Measurements from ENCODE around the gene FOXP1.
A peak's percentile ranks its signal among the peaks of the same experiment; 100 is the strongest.

FOXP1 gene

DNA sequence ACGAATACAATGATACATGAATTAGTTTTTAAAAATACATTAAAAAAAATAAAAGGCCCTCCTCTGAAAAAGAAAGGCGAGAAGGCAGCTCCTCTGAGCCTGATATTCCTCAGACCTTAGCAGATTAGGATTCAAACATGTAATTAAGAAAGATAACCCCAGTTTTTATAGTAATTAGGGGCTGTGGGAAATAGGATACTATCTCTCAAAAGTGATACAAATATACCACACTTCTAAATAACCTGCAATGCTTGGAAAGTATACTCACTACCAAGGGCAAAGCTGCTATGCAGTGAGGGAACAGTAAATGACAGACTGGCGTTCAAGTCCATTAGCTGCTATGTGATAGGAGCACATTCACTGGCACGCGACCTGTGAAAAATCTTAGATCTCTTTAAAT lies 445.1 kb downstream of the FOXP1 start:
- DNase-seq (ENCODE audit: extremely low read depth in 1 of 2, low read depth in 1 of 2) = no peak

DNA sequence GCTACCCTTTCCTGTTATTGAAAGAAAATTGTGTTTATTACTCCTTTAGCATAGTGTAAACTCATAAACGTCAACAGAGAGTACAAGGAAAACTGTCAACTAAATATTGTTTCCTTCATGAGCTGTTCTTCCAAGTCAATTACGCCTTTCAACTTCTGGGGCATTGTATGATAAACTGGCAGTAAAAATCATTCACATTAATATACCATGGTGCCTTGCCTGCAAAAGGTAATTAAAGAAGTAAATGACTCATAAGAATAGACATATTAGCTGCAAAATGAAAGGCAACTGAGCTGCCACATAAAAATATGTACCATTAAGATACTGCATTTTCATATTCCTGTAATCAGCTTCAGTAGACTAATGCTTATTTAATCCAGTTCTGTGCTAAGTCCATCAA lies 447.3 kb downstream of the FOXP1 start:
- no peak for DNase-seq (ENCODE audit: extremely low read depth in 1 of 2, low read depth in 1 of 2)

DNA sequence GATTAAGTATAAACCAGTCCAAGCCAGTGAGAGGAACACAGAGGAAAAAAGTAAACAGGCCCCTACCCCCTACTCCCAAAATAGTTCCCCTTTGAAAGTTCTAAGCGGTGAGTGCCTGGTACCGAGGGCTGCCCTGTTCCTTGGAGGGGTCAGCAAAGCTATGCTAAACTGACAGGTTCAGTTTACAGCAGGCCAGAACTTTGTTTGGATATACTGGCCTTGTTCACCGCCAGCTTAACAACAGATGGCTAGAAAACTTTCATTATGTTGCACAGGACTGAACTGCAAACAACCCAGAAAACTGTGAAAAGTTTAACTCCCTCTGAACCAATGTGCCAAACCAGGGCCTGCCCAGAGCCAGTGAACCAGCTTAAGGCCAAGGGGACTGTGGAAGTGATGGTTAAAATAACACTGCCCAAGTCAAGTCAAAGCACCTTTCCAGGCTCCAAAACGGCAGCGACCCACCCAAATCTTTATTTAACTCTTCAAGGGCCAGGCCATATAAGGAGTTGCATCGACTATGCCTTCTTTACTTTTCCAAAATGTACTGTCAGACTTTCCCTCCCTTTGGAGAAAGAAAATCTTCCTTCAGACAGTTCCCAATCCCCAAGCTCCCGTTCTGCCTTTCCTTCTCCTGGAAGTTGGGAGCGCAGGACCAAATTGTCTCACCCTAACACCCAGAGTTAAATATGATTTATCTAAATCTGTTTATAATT lies 448.0 kb downstream of the FOXP1 start:
- no peak for DNase-seq (ENCODE audit: extremely low read depth in 1 of 2, low read depth in 1 of 2)

DNA sequence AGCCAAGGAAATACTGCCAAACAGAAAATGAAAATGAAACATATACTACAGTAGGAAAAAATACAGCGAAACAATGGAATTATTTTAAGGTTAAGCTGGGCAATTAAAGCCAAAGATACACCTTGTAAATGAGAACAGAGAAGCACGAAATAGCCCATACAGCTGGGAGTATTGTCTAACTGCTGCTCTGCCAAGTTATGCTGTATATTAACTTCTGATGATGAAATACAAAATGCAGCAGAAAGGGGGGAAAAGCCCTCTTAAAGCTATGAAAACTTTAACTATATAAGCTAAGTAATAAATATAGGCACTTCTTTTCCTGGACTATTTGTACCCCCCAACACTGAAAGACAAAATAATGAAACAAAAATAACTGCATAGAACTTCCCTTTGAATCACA lies 449.0 kb downstream of the FOXP1 start:
- no peak for DNase-seq (ENCODE audit: extremely low read depth in 1 of 2, low read depth in 1 of 2)

DNA sequence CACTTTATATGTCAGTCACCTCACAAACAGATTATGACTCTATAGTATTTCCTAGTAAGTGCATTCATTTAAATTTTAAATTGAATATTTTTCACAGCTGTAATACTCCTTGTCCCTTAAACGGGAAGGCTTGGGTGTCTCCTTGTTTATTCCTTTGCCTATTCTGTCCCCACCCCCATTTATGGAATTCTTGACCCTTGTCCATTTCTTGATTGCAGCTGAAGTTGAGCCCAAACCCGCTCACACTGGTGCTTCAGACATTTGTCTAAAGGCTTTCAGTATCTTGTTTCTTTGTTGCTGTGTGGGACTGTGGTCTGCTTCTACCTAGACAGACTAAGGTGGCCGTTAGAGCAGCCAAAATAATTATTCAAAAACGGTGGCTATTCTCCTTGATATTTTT lies 449.7 kb downstream of the FOXP1 start:
- DNase-seq (ENCODE audit: extremely low read depth in 1 of 2, low read depth in 1 of 2) = no peak

DNA sequence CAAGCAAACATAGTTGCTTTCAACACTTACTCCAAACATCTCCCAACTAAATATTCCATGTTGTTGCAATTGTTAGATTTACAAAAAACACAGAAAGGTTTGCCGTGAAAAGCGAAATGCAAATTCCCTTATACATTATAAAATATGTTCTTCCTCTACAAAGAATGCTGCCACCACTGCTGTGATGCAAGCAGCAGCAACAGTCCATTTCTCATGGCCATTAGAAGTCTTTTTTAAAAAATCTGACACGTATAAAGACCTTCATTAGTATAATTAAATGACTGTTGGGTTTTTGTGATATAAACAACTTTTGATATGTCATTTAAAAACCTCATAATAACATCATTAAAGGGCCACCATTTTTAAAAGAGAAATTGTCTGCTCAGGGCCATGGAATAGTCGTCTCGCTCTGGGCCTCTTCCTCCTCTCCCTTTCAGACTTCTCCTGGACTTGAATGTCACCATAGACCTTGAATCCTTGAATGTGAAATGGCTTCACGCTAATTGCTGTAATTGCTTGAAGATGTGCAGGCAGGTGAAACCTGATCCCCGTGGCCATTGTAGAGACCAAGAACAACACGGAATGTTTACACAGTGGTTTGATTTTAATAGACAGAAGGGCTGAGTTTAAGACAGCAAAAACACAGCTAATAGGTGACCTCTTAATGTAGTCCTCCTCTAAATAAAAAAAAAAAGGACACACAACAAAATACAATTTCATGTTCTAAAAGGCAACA lies 450.4 kb downstream of the FOXP1 start:
- DNase-seq (ENCODE audit: extremely low read depth in 1 of 2, low read depth in 1 of 2) = no peak

DNA sequence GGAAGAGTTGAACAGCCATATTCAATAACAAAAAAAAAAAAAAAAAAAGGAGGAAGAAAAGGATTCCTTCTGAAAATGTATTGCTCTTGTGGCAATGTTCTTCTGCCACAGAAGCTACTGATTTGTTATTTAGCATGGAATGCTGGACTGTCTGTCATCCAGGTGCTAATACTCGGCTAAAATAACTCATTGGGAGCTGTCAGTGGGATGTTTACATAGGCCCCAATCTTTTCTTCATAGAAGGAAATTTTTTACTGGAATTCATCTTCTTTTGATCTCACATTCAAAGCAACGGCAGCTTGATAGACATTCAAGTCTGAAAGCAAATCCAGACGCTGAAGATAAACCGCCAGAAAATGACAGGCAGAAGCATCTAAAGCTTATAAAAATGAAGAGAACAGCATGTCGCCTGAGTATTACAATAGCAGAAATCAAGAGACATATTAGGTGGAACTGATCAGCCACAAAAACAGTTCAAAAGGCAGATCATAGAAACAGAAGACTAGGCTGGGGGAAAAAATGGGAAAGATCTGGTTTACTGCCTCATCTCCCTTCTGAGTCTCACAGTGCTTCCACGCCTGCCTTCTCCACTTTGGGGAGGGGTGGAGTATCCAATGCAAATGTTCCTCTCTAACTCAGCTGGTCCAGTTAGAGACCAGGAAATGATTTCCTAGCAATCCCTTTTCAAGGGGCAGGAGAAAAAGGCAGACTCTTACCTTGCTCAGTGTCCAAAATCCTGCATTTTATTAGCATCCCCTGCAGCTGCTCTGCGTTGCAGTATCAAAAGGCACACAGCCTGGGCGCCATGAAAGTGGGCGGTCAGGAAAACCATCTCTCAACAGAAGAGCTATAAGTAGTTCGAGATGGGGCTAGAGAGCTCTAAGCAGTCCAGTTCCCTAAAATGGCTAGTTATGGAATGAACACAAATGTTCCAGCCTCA lies 451.9 kb downstream of the FOXP1 start:
- DNase-seq (ENCODE audit: extremely low read depth in 1 of 2, low read depth in 1 of 2) = no peak

DNA sequence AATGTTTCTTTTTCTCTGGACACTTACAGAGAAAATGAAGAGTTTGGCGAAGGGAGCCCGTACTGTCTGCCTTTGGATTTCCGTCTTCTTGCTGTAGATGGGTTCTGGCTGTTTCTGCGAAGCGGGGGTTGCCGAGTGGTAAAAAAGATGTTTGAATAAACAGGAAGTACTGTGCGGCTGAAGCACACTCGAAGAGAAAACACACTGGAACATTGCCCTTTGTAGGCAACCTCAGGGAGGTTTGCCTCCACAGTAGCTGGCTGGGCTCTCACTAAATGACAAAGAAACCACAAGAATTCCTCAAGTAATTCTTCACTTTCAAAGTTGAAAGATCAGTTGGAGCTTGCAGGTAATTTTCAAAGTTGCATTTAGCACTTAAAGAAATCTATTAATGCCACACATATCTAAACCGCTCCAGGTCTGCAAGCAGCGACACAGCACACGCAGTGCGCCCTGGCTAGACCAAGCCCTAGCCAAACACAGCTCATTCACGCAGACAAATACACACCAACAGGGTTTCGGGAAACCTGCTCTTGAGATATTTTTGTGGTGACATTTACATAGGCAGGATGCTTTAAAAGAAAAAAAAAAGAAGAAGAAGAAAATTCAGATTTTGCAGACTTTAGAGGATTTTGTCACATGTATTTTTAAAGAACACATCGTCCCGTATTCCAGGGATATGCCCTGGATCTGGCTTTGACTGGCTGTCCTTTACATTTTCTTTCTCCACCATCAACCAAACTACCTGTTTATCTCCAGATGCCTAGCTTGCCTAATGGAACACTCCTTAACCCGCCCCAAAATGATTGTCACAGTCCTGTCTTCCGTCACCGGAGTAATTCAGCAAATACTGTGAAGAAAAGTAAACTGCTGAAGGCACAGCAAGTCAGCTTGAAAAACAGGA lies 452.8 kb downstream of the FOXP1 start:
- peak; percentile 43 to 57 for DNase-seq (ENCODE audit: extremely low read depth in 1 of 2, low read depth in 1 of 2)

DNA sequence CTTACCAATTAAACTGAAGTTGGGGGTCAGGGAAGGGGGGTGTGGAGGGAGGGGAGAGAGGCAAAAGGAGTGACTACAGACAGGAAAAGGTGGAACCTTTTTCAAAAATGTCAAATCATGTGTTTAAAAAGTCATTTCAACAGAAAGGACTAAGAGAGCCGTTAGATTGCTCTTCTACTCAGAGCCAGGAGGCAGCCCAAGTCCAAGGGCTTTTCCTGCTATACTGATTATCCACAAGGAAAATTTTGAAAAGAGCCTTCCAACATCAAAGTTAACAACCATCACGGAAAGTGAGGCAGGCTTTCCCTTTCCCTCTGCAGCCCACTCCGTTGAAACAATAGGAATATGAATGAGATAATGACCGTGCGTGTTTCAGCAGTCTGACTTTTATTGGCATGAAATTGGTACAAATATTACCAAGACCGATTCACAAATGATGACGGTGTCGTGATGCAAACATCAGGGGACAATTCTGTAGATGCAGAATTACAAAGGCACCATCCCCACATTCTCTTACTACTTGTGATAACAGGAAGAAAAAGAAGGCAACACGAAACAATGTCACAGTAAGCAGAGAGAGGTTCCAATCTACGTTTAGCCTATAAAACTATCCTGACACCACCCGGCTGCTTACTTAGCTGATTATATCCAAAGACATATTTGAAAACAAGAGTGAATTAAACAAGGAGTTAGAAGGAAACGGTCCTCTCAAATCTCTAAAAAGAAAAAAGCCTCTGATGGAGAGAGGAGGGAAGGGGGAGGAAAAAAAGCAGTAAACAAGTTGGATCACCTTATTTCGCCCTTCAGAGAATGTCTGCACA lies 453.7 kb downstream of the FOXP1 start:
- DNase-seq (ENCODE audit: extremely low read depth in 1 of 2, low read depth in 1 of 2) = no peak

DNA sequence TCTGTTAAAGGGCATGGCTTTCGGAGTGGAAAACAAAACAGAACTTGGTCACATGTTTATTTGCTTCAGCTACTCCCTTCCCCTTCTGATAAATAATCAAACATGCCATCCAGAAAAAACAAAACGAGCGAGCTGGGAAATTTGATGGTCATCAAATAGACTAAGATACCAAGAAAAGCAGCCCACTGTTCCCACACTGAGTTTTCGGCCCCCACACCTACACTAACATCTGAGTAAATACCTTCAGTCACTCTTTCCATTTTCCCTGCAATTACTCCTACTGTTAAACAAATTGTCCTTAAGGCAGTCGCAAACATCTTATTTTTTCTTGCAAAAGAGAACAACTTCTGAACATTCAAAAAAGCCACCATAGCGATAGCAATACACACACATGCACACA lies 454.6 kb downstream of the FOXP1 start:
- no peak for DNase-seq (ENCODE audit: extremely low read depth in 1 of 2, low read depth in 1 of 2)

DNA sequence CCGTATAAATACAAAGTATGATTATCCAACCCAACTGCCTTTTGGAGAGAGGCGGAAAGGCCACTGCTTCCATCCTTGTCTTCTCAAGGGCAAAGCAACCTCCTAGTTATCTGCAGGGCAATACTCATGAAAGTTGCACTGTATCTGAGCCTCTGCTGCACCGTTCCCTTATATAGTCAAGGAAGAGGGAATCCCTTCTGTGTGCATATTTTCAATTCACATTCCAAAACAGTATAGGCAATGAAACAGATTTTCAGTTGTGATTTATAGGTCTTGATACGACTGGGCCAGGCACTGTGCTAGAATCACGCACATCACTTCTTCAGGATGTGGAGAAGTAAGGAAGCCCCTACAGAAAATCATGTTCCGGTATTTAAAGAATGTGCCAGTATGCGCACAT lies 455.7 kb downstream of the FOXP1 start:
- DNase-seq (ENCODE audit: extremely low read depth in 1 of 2, low read depth in 1 of 2) = no peak

DNA sequence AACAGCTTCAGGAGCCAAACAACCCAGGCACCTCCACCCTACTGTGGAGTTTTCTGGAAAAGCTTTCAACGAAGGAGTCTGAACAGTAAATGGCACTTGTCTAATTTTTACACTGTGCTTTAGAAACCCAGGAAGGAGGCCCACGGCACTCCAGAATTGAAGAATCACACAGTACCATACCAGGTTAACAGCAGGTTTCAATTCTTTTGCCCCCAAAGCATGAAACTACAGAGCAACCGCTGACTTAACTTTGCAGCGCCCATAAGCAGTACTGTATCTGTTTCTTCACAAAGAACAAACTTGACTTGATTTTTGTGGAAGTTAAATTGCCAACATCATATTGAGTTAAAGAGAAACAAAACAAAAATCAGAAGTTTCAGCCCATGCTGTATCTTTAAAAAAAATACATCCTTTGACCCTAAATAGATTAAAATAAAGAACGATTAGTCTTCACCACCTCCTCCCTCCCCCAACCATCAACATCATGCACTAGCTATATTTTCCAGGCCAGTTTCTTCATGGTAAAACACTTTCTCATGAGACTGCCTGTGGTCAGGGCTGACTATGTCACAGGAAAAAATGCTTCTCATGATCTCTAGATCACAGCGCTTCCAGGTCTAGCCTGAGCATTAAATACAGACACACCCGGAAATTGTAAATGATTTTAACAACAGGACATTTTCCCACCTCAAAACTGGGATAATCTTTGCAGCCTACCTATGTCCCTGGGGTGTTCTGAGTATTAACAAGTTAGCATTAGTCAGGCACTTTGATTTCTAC lies 456.3 kb downstream of the FOXP1 start:
- DNase-seq (ENCODE audit: extremely low read depth in 1 of 2, low read depth in 1 of 2) = peak in 1 of 2 donors; percentile 18

DNA sequence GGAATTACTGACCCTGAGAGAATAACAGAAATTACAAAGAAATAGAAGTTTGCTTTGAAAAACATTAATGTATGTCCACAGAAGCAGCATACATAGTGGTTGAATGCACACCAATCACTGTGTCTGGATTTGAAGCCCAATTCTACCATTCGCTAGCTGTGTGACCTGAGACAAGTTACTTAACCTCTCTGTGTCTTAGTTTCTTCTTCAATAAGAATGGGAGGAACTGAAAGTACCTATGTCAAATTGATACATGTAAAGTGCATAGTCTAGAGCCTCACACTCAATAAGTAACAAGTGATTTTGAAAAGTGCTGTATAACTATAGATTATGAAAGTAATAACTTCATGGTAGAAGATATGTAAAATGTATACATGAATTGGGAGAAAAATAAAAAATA lies 457.8 kb downstream of the FOXP1 start:
- no peak for DNase-seq (ENCODE audit: extremely low read depth in 1 of 2, low read depth in 1 of 2)

DNA sequence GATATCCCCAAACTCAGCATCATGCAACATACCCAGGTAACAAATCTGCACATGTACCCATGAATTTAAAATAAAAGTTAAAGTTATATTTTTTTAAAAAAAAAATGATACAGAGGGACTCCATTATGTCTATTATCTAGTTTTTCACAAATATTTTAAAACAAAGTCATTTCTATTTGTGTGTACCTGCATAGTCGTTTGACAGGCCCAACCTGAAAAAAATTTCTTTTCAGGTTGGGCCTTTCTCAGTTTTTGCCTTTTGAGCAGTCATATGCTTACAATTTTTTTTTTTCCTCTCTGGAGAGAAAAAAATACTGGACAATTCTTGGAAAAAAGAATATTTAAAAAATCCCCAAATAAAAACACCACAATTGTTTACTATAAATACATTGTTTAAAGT lies 459.5 kb downstream of the FOXP1 start:
- DNase-seq (ENCODE audit: extremely low read depth in 1 of 2, low read depth in 1 of 2) = no peak

DNA sequence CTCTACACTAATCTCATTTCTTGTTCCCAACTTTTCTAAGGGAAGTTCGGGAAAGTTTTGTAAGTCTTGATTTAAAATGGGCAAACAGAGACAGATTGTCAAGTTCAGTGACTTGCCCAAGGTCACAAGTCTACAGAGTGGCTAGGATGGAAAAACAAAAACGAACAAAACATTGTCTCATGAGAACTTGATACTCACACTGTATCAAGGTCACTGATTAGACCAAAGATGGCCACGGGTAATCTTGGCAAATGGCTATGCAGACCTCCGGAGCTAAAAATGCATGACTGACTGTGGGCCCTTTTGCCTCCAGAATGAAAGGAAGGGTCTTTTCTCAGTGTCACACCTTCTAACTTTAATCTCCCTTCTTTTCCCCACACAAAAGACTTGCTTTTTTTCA lies 460.9 kb downstream of the FOXP1 start:
- no peak for DNase-seq (ENCODE audit: extremely low read depth in 1 of 2, low read depth in 1 of 2)

DNA sequence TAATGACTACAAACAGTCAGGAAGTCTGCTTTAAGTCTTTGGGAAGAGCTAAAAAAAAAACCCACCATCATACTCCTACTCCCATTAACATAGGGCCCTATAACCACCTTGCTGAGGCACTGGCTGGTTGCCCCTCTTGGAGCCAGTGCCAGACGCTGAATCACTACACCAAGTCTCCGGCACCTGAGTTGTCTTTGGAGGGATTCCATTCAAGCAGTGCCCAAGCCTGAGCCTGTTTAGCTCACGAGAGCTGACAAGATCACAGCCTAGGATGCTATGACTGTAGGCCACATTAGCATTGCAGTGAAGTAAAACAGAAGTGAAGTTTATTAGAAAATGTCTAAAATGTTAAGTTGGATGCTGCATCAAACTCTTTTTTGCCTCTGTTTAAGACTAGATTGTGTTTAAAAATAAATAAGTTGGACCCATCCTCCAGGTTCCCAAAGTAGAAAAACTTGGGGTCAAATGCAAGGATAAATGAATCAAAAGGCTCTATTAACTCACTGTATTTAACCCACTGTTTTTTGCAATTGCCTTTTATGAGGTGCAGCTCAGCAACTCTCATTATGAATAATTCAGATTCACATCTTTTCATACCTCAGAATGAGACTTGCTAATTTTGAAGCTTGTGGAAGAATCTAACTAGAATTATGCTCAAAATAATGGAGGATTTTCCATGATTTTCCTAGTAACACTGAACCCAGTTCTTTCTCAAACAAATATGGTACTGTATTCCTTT lies 461.9 kb downstream of the FOXP1 start:
- DNase-seq (ENCODE audit: extremely low read depth in 1 of 2, low read depth in 1 of 2) = no peak

DNA sequence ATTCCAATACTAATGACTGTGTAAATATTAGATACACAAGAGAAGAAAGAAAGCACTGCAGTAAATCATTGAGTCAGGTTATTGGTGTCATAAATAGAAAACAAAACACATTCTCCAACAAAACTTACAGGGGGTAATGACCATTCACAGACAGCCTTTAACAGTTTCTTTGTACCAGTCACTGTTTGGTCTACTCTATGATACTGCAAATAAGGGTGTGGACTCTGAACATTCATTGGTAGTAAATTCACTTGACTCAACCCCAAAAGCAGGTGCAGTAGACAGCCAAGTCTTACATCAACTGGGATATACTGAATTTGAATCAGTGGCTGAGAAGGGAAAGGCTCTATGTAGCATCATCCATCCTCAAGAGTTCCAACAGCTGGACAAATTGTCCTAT lies 463.5 kb downstream of the FOXP1 start:
- no peak for DNase-seq (ENCODE audit: extremely low read depth in 1 of 2, low read depth in 1 of 2)

DNA sequence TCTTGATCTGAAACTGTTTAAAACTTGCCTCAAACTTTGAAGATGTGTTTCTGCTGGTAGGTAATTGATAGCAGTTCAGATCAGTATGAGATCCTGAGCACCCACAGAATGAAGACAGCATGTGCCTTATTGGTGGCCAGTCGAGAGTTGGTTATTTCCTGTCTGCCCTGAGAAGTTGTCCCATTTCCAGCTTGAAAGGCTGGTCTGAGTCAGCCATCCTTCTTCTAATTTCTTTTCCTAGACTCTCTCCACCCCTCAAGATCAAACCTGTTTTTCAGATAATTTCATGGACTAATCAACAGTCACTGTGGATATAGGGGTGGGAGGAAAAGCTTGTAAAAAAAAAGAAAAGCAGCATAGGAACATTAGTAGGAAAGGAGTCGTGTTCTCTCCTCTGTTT lies 464.4 kb downstream of the FOXP1 start:
- no peak for DNase-seq (ENCODE audit: extremely low read depth in 1 of 2, low read depth in 1 of 2)
